ENCODE data around the gene CYP2R1. TPM values are rescaled to one million over a fixed set of nuclear protein-coding genes. Genes with fewer than 3 reads are reported as not detected.

CYP2R1 gene, protein sequence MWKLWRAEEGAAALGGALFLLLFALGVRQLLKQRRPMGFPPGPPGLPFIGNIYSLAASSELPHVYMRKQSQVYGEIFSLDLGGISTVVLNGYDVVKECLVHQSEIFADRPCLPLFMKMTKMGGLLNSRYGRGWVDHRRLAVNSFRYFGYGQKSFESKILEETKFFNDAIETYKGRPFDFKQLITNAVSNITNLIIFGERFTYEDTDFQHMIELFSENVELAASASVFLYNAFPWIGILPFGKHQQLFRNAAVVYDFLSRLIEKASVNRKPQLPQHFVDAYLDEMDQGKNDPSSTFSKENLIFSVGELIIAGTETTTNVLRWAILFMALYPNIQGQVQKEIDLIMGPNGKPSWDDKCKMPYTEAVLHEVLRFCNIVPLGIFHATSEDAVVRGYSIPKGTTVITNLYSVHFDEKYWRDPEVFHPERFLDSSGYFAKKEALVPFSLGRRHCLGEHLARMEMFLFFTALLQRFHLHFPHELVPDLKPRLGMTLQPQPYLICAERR
- total RNA-seq = 10 to 100 TPM; 12.2 to 14.6 TPM
- 20.1 to 38.4 reads per million in 2 donors for total RNA-seq

- ATAC-seq (peak; percentile 89), DNase-seq (peak; percentile 78 to 84 (median 81))
- Mint-ChIP-seq H3K27ac (peak within 1 kb of the TSS; percentile 96), H3K4me1 (peaks cover 25% of the 10 kb centered on the region), H3K27me3 (peaks cover 6% of the 10 kb centered on the region), H3K36me3 (ENCODE audit: low read depth) (peaks cover 3% of the 10 kb centered on the region), H3K4me3 (peak within 1 kb of the TSS; percentile 97)
- no peaks in the 10 kb centered on the region for H3K9me3 ChIP-seq (ENCODE audit: control insufficient read depth, low read length, poor library complexity, severe bottlenecking)
Measured at GRCh38 chr11:14892036-14892556, at the start of gene CYP2R1. Gene CYP2R1, minus strand, starts transcription at chr11:14892231. Its CDS starts 26 bp downstream, at chr11:14892205.

- no peak overlapping the region for H3K27ac Mint-ChIP-seq
- ATAC-seq (no peak), DNase-seq (no peak)
- peaks cover 7% of the 10 kb centered on the region for H3K27me3 Mint-ChIP-seq
- no peak overlapping the region for H3K4me3 Mint-ChIP-seq
- H3K36me3 Mint-ChIP-seq (ENCODE audit: low read depth) = peaks cover 13% of the 10 kb centered on the region
- H3K4me1 Mint-ChIP-seq = no peaks in the 10 kb centered on the region
- no peaks in the 10 kb centered on the region for H3K9me3 ChIP-seq (ENCODE audit: control insufficient read depth, low read length, poor library complexity, severe bottlenecking)
Measured at GRCh38 chr11:14938936-14939335, 46.9 kb upstream of the CYP2R1 start.

DNA sequence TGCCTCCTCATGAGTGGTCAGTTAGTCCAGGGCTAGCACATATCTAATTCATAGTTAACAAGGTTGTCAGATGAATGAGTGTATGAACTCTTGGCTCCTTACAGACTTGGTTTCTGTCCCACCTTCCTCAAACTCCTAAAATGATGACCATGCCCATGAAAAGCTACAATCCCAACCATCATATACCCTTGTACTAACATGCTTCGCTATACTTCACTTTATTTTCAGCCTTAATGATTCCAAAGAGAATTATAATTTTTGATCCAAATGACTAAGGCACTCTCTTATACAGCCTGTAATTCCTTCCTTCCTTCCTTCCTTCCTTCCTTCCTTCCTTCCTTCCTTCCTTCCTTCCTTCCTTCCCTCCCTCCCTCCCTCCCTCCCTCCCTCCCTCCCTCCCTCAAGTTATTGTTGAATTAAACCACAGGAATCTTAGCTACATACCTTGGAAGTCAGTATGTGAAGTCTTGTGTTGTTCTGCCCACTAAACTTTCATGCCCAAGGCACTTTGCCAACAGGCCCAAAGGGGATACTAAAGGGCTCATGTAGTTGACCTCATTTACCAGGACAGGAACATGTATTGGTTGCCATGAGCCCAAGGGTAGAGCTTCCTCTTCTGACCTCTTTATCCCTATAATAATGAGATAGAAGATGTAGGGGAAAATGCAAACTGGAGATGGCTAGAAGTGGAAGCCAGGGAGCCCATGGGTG is 42.8 kb upstream of the CYP2R1 start:
- peaks cover 11% of the 10 kb centered on the region for H3K36me3 Mint-ChIP-seq (ENCODE audit: low read depth)

DNA sequence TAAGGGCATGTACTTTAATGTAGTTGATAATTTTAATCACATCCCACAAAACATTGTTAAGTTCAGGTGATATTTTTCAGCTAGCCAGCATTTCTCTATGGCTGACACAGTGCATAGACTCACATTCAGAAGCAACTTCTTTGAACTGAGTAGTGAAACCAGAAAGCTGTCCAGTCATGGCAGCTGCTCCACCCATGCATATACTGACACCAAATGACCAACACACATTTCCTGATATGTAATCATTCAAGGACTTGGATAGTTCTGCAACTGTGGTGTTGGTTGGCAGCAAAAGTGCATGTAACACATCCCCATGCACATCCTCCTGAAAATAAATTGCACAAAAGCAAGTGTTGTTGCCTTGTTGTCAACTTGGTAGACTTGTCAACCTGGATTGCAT is 40.4 kb upstream of the CYP2R1 start:
- H3K36me3 Mint-ChIP-seq (ENCODE audit: low read depth) = peaks cover 3% of the 10 kb centered on the region
- ATAC-seq = no peak
- no peak overlapping the region for H3K4me3 Mint-ChIP-seq
- no peaks in the 10 kb centered on the region for H3K27me3 Mint-ChIP-seq
- no peaks in the 10 kb centered on the region for H3K4me1 Mint-ChIP-seq
- DNase-seq = no peak
- H3K9me3 ChIP-seq (ENCODE audit: control insufficient read depth, low read length, poor library complexity, severe bottlenecking) = peaks cover 3% of the 10 kb centered on the region
- H3K27ac Mint-ChIP-seq = no peak overlapping the region

More for the DNA sequence above, 42.8 kb upstream of the CYP2R1 start:
- DNase-seq (no peak), ATAC-seq (no peak)
- Mint-ChIP-seq H3K27ac (no peak overlapping the region), H3K27me3 (no peaks in the 10 kb centered on the region), H3K4me3 (no peak overlapping the region), H3K4me1 (no peaks in the 10 kb centered on the region)
- H3K9me3 ChIP-seq (ENCODE audit: control insufficient read depth, low read length, poor library complexity, severe bottlenecking) = peaks cover 3% of the 10 kb centered on the region

DNA sequence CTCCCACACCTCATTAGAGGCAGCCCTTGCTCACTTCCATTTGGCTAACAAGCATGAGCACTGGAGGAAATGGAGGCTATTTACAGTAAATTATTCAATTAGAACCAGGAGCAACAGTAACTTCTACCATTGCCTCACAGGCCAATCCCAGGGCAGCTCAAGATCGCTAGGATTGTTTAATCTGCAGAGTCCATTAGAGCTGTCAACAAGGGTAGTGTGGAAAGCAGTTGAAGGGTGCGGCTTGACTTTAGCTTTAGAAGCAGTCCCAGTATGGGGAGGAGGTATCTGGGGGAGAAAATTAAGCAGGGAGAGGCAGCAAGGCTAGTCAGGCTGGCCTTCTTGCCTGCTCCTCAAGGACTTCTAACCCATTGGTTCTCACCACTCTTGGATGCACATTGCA is 38.3 kb upstream of the CYP2R1 start:
- Mint-ChIP-seq H3K4me3 (no peak overlapping the region), H3K27ac (no peak overlapping the region), H3K4me1 (no peaks in the 10 kb centered on the region), H3K36me3 (ENCODE audit: low read depth) (no peaks in the 10 kb centered on the region), H3K27me3 (no peaks in the 10 kb centered on the region)
- ATAC-seq (no peak), DNase-seq (no peak)
- H3K9me3 ChIP-seq (ENCODE audit: control insufficient read depth, low read length, poor library complexity, severe bottlenecking) = peaks cover 3% of the 10 kb centered on the region

DNA sequence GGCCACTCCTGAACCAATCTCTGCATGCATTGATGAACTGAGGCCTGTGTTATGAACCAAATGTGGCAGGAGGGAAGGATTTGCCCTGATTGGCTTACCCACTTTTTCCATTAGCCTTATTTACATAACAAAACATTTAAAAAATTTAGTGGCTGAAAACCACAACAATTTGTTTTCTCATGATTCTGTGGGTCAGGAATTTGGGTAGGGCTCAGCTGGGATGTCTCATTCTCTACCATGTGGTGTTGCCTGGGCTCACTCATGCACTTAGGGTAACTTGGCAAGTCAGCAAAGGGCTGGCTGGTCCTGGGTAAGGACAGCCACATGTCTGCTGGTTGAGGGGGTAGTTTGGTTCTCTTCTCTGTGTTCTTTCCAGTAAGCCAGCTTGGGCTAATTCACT is 35.1 kb upstream of the CYP2R1 start:
- Mint-ChIP-seq H3K27me3 (peaks cover 6% of the 10 kb centered on the region), H3K4me1 (no peaks in the 10 kb centered on the region)

DNA sequence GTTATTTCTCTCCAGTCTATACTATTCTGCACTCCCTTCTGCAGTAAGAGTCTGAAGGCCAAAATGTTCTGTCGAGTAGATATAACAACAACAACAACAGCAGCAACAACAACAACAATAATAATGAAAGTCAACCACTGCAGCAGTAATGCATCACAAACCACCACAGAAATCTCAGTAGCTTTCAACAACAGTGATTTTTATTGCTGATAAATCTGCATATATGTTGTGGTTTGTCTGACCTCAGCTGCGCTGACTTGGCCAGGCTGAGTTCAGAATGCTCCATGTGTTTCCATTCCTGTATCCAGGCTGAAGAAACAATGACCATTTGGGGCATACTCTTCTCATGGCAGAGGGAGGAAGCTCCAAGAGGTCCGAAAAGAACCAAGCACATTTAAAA is 32.3 kb upstream of the CYP2R1 start:
- no peak for ATAC-seq

More for the DNA sequence above, 35.1 kb upstream of the CYP2R1 start:
- Mint-ChIP-seq H3K4me3 (no peak overlapping the region), H3K27ac (no peak overlapping the region), H3K36me3 (ENCODE audit: low read depth) (no peaks in the 10 kb centered on the region)
- no peak for ATAC-seq
- no peak for DNase-seq
- H3K9me3 ChIP-seq (ENCODE audit: control insufficient read depth, low read length, poor library complexity, severe bottlenecking) = peaks cover 3% of the 10 kb centered on the region

GRCh38 chr11:14916403-14916802 is 24.4 kb upstream of the CYP2R1 start:
- no peak overlapping the region for H3K4me3 Mint-ChIP-seq
- no peak overlapping the region for H3K27ac Mint-ChIP-seq
- H3K27me3 Mint-ChIP-seq = peaks cover 17% of the 10 kb centered on the region
- ATAC-seq = no peak
- DNase-seq = no peak
- peaks cover 3% of the 10 kb centered on the region for H3K4me1 Mint-ChIP-seq
- peaks cover 6% of the 10 kb centered on the region for H3K36me3 Mint-ChIP-seq (ENCODE audit: low read depth)
- no peaks in the 10 kb centered on the region for H3K9me3 ChIP-seq (ENCODE audit: control insufficient read depth, low read length, poor library complexity, severe bottlenecking)

More for the DNA sequence above, 32.3 kb upstream of the CYP2R1 start:
- Mint-ChIP-seq H3K4me3 (no peak overlapping the region), H3K4me1 (peaks cover 3% of the 10 kb centered on the region), H3K27ac (no peak overlapping the region), H3K27me3 (peaks cover 12% of the 10 kb centered on the region), H3K36me3 (ENCODE audit: low read depth) (peaks cover 3% of the 10 kb centered on the region)
- H3K9me3 ChIP-seq (ENCODE audit: control insufficient read depth, low read length, poor library complexity, severe bottlenecking) = no peaks in the 10 kb centered on the region
- no peak for DNase-seq

DNA sequence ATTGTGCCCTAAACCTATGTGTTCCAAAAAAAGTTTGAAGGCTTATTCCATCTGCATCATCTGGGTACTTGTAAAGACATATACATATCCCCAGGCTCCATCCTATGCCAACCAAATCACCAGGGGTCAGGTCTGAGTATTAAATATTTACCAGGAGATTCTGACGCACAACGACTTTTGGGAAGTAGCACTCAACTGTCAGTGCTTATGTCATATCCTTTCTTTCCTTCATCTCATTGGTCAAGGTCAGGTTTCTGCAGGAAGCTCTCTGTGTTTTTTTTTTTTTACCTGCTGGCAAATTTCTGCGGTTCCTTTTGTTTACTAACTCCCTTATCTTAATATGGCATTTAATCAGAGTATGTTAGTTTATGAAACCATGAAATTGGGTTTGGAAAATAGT is 22.5 kb upstream of the CYP2R1 start:
- H3K27me3 Mint-ChIP-seq = peaks cover 12% of the 10 kb centered on the region
- H3K4me3 Mint-ChIP-seq = no peak overlapping the region
- H3K36me3 Mint-ChIP-seq (ENCODE audit: low read depth) = peaks cover 3% of the 10 kb centered on the region
- H3K9me3 ChIP-seq (ENCODE audit: control insufficient read depth, low read length, poor library complexity, severe bottlenecking) = no peaks in the 10 kb centered on the region
- no peaks in the 10 kb centered on the region for H3K4me1 Mint-ChIP-seq
- H3K27ac Mint-ChIP-seq = no peak overlapping the region
- DNase-seq (no peak), ATAC-seq (no peak)

DNA sequence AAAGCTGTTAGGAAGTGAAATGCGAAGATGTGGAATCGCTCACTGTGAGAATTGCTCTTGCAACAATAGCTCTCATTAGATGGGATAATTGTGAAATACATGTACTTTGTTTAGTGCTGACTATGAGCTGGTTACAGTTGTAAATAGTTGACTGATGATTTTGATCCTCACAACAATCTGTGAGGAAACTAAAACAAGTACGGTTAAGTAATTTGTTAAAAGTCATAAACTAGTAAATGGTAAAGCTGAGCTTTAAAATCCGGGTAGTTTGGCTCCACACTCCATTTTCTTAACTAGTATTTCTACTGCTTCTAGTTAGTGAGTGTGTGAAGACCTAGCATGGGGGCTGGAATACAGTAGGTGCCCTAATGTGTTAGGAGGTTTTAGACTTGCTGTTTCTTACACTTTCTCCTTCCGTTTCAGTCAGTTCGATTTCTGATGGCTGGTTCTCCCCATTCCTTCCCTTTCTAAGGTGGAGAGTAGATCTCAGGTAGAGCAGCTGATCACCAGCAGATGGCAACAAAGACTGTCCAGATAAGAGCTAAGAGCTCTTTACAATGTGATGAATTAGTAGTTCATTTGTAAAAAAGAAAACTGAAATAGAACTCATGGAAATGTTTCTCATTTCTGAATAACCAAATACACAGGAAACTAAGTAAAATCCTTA is 16.3 kb upstream of the CYP2R1 start:
- DNase-seq = no peak
- H3K36me3 Mint-ChIP-seq (ENCODE audit: low read depth) = no peaks in the 10 kb centered on the region
- no peak overlapping the region for H3K27ac Mint-ChIP-seq
- H3K9me3 ChIP-seq (ENCODE audit: control insufficient read depth, low read length, poor library complexity, severe bottlenecking) = no peaks in the 10 kb centered on the region
- H3K4me1 Mint-ChIP-seq = peaks cover 32% of the 10 kb centered on the region
- no peak overlapping the region for H3K4me3 Mint-ChIP-seq
- peak; percentile 23 for ATAC-seq
- H3K27me3 Mint-ChIP-seq = no peaks in the 10 kb centered on the region

DNA sequence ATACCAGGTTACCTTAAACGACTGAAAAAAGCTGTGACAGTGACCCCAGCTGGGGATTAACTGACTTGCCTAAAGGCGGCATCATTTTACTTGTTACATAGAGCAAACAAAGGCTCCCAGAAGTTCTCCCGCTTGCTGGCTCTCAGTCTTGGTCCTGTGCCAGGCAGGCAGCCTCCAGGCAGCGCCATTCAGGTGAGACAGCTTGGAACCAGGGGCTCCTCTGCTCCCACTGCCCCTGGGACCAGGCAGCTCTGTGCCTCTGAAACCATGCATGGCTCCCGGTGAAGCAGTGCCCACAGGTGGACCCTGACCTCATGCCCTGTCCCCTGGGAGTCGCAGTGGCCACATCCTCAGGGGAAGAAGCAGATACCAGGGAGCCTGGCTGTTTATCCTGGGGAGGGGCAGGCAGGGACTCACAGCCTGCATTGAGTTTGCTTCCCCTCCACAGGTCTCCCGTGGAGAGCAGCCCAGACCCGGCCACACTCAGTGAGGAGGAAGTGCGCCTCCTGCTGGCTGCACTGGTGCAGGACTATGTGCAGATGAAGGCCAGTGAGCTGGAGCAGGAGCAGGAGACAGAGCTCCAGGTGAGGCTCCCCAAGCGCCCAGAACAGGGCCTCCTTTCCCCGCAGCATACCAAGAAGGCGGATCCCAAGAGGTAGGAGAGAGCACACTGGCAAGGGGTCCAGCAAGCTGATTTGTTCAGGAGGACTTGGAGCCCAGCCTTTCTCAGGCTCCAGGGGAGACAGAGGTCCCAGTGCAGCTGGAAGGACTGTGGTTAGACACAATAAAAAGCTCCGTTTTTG is 15.6 kb upstream of the CYP2R1 start:
- no peaks in the 10 kb centered on the region for H3K9me3 ChIP-seq (ENCODE audit: control insufficient read depth, low read length, poor library complexity, severe bottlenecking)
- H3K4me3 Mint-ChIP-seq = no peak overlapping the region
- DNase-seq = peak; percentile 68 to 86 (median 74)
- H3K4me1 Mint-ChIP-seq = peaks cover 32% of the 10 kb centered on the region
- ATAC-seq = peak; percentile 69
- no peaks in the 10 kb centered on the region for H3K27me3 Mint-ChIP-seq
- peak overlapping the region; percentile 4 for H3K27ac Mint-ChIP-seq
- H3K36me3 Mint-ChIP-seq (ENCODE audit: low read depth) = no peaks in the 10 kb centered on the region

DNA sequence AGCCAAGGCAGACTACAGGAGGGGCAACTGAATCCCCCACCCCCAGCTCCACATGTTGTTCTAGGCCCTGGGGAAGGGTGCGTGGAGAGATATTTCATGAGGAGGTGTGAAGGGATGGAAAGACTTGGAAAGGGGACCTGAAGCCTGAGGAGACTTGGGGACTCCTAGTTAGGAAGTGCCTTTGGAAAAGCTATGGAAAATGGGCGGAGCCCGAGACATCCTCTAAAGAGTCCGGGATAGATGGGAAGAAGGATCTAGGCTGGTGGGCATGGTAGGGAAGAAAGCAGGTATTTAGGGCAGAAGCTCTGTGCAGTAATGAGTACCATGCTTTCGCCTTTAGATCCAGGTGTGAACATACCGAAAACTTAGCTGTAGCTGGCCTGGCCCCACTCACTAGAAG is 15.0 kb upstream of the CYP2R1 start:
- H3K27me3 Mint-ChIP-seq = no peaks in the 10 kb centered on the region
- no peaks in the 10 kb centered on the region for H3K36me3 Mint-ChIP-seq (ENCODE audit: low read depth)
- peak overlapping the region; percentile 92 for H3K27ac Mint-ChIP-seq
- no peaks in the 10 kb centered on the region for H3K9me3 ChIP-seq (ENCODE audit: control insufficient read depth, low read length, poor library complexity, severe bottlenecking)
- H3K4me1 Mint-ChIP-seq = peaks cover 32% of the 10 kb centered on the region
- no peak for ATAC-seq
- no peak for DNase-seq
- peak overlapping the region; percentile 49 for H3K4me3 Mint-ChIP-seq
